Measurements from ENCODE around the gene LYZL2.

LYZL2 gene

DNA sequence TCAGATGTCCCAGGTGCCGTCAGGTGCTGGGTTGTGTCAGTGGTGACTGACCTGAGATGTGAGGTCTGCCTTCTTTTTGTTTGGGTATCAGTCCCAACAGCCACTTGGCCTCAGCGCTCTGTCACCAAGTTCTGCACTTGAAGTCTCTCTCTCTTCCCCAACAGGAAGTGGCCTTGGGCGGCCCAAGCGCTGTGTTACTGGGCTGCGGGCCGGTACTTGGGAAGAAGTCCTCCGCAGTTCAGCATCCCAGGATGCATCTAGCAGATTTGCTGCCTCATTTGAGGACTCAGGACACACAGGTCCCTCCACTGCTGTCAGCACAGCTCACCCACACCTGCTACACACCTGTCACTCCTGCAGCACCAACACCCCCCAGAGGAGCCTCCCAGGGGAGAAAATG lies 40.1 kb downstream of the LYZL2 start:
- TF ChIP-seq, protein P1, sequence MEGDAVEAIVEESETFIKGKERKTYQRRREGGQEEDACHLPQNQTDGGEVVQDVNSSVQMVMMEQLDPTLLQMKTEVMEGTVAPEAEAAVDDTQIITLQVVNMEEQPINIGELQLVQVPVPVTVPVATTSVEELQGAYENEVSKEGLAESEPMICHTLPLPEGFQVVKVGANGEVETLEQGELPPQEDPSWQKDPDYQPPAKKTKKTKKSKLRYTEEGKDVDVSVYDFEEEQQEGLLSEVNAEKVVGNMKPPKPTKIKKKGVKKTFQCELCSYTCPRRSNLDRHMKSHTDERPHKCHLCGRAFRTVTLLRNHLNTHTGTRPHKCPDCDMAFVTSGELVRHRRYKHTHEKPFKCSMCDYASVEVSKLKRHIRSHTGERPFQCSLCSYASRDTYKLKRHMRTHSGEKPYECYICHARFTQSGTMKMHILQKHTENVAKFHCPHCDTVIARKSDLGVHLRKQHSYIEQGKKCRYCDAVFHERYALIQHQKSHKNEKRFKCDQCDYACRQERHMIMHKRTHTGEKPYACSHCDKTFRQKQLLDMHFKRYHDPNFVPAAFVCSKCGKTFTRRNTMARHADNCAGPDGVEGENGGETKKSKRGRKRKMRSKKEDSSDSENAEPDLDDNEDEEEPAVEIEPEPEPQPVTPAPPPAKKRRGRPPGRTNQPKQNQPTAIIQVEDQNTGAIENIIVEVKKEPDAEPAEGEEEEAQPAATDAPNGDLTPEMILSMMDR (IDR thresholded peaks at IDR 0.05; ENCODE audit: low read depth, low read length, missing control alignments) = no peak
- DNase-seq (ENCODE audit: low read depth) = no peak

DNA sequence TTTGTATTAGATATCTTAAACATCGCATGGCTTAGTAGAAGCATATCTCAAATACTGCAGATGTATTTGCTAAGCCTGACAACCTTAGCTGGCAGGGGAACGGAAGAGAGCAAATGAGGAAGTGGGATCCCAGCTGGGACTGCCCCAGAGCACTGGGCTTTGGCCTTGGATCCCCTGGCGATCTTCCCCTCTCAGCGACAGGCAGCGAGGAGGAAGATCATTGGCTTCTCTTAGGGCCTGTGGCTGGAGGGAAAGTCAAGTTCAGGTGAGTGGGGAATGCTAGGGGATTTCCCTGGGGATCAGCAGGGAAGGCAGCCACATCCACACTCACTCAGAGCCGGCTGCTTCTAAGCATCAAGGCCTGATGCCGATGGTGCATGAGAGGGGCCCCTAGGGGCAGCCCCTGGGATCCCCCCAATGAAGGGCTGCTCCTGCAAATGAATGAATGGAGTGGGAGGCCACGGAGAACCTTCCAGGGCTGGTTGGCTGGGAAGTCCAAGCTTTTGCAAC lies 42.0 kb downstream of the LYZL2 start:
- no peak overlapping the region for H3K4me3 ChIP-seq (ENCODE audit: low read depth, low read length)
- TF ChIP-seq, protein P1 (IDR thresholded peaks at IDR 0.05; ENCODE audit: low read depth, low read length, missing control alignments) = peak; percentile 29
- peak; percentile 54 for DNase-seq (ENCODE audit: low read depth)

More for the DNA sequence above, 40.1 kb downstream of the LYZL2 start:
- no peak overlapping the region for H3K4me3 ChIP-seq (ENCODE audit: low read depth, low read length)

DNA sequence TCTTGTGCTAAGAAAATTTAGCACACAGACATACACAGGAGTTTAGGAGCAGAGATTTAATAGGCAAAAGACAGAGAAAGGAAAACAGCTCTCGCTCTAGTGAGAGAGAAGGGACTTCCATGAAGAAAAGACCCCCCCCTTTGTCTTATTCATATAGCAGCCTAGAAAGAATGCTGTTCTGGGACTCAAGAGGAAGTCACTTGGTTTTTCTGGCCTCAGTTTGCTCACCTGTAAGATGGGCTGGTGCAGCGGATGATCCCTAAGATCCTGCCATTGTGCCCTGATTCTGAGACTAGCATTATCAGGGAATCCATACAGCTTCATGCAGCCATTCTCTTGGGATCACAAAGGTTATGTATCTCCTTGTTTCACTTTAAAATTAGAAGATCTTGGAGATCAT lies 42.7 kb downstream of the LYZL2 start:
- DNase-seq (ENCODE audit: low read depth) = no peak
- TF ChIP-seq, protein P1 (IDR thresholded peaks at IDR 0.05; ENCODE audit: low read depth, low read length, missing control alignments) = no peak
- H3K4me3 ChIP-seq (ENCODE audit: low read depth, low read length) = no peak overlapping the region

DNA sequence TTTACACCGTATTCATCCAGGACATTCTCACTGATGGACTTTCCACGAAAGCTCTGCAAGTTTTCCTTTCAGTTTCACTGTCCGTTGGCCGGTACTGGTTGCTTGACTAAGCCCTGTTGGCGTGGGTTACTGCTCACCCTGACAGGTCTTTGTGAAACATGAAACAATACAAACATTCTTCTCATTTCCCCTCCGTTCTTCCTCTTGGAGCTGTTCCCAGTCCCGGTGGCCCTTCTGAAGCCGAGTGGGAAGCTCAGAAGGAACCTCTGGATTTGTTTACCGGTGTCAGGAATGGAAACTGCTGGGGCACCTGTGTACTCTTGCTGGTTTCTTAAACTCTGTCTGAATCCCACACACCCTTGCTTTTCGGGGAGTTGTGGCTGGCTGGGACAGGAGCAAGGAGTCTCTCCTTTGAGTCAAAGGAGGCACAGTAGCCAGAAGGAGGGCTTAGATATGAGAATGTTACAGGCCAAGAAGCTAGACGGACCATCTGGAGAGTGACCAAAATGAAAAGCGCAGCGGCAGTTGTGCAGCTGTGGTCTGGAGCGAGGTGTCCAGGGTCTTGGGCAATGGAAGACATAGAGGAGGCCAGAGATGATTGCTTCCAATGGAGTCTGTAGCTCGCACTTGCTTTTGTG lies 45.7 kb downstream of the LYZL2 start:
- DNase-seq (ENCODE audit: low read depth) = peak; percentile 36
- peak overlapping the region; percentile 8 for H3K4me3 ChIP-seq (ENCODE audit: low read depth, low read length)
- TF ChIP-seq, protein P1 (IDR thresholded peaks at IDR 0.05; ENCODE audit: low read depth, low read length, missing control alignments) = no peak

DNA sequence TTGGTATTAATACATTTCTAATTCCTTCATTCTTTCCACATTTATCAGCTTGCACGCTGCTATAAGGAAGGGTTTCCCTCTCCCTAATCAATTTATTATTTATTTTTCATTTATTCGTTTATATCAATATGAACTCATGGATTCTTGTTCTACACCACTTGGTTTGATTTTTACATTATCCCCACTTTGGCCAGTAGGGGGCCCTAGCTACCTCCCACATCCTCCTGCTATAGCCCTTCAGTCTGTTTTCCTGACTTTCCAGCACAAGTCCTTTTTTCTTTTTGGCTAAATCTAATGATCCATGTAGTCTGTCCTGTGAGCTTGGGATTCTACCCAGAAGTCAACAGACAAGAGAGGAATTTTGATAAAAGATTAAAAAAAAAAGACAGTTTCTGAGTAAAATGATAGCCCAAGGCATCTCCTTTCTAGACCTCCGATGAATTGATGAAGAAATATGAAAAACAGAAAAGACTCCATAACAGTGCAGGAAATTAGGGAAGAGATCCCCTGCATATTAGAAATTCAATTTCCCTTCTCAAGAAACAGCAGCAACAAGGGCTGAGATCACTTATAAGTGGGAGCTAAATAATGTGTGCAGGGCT lies 47.7 kb downstream of the LYZL2 start:
- no peak for DNase-seq (ENCODE audit: low read depth)
- TF ChIP-seq, protein P1 (IDR thresholded peaks at IDR 0.05; ENCODE audit: low read depth, low read length, missing control alignments) = peak; percentile 75
- no peak overlapping the region for H3K4me3 ChIP-seq (ENCODE audit: low read depth, low read length)

DNA sequence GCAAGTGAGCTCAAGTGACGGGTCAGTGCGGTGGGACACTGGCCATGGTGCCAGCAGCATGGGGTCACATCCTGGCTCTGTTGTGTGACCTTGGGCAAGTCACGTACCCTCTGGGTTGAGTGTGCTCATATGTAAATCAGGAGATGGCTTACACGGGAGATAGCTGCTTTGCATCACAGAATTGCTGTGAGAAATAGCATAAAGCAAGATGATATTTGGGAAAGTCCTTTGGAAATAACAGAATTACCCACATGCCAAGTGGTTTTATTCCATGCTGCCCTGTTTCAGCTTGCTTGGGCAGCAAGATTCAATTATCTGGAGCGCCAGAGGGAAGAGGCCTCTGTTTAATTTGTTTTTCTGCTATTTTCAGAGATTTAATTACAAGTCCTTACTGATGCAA lies 48.9 kb downstream of the LYZL2 start:
- TF ChIP-seq, protein P1 (IDR thresholded peaks at IDR 0.05; ENCODE audit: low read depth, low read length, missing control alignments) = no peak
- H3K4me3 ChIP-seq (ENCODE audit: low read depth, low read length) = no peak overlapping the region
- DNase-seq (ENCODE audit: low read depth) = no peak
